NCI-H1694 (cell line): ENCODE measurements around the gene SLC8A1.

Experiments
- DNase-seq: peaks from one replicate; lab custom pipeline; 2025; lab: John Stamatoyannopoulos, UW

Gene SLC8A1

DNA sequence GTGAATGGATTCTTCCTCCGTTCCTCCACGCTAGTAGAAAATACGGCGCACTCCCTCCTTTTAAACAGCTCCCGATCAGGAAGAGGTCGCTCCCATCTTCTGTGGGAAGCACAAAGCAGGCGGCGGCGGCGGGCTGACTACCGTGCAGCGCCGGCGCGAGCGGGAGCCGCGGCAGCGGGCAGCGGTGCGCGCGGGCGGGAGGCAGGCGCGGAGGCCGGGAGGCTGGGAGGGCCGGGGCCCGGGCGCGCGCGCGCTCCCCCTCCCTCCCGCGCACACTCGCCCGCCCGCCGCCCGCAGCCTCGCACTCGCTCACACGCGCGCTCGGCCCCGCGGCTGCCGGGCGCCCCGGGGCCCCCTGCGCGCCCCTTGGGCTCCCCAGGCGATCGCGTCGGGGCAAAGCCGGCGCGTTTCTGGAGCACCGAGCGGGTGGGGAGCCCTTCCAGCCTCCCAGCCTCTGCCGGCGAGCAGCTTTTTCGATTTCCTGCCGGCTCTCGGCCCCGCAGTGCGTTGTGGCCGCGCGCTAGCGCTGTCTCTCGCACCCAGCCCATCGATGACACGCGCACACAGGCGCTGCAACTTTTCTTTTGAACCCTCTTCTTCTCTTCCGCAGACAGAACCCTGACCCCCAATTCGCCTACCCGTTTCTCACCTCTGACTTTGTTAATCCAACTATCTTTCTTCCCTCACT is at the start of gene SLC8A1:
SLC8A1 (minus strand) TSS at position 173 of the 688 bp plus-strand sequence.
- no peak for DNase-seq

DNA sequence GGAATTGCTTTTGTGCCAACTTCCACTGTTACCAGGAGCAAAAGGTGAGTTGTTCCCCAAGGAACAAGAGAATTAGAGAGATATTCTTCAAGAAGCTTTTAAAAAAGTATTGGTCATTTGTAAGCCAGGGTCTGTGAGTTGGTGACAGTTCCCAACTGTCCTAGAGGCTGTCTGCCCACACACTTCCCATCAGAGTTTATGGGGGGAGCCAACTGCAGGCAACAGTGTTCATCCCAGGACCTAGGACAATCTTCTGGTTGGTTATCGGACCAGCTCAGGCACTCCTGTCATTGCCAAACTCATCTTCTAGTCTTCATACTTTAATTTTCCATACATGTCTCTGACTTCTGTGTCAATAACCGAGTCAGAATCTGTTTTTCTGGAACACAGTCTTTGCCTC is 47.5 kb upstream of the SLC8A1 start:
- no peak for DNase-seq

DNA sequence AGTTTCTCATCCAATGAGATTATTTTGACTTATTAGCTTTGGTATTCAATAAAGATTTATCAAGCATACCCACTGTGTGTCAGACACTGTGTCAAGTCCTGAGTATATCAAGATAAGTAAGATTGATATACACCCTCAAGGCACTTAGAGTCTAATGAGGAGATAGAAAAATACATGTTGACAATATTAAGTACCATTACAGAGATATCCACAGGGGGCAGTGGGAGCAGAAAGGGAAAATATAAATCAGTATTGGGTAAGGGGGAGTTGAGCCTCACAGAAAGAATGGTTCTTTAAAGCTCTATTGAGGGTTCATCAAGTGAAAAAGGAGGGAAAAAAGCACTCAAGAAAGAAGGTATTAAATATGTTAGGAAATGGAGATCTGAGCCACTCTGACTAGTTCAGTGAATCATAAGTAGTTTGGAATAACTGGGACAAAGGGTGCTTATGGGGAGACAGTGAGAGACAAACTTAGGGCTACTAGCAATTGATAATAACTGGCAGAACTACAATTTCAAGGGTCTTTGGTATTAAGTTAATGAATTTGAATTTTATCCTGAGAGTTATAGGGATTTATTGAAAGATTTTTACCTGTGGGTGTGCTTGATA is 45.5 kb upstream of the SLC8A1 start:
- DNase-seq: no peak

DNA sequence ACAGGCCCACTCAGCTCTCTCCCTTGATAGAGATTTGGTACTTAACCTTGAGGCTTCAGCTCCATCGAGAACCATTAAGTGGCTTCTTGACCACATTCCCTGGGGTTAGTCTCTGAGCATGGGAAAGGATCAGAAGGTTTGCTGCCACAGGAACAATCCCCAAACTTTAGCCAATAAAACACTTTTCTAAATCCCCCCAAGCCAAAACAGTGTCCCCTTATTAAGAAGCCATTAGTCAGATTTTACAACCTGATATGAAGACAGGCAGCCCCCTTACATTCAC is 37.7 kb upstream of the SLC8A1 start:
- DNase-seq: no peak

DNA sequence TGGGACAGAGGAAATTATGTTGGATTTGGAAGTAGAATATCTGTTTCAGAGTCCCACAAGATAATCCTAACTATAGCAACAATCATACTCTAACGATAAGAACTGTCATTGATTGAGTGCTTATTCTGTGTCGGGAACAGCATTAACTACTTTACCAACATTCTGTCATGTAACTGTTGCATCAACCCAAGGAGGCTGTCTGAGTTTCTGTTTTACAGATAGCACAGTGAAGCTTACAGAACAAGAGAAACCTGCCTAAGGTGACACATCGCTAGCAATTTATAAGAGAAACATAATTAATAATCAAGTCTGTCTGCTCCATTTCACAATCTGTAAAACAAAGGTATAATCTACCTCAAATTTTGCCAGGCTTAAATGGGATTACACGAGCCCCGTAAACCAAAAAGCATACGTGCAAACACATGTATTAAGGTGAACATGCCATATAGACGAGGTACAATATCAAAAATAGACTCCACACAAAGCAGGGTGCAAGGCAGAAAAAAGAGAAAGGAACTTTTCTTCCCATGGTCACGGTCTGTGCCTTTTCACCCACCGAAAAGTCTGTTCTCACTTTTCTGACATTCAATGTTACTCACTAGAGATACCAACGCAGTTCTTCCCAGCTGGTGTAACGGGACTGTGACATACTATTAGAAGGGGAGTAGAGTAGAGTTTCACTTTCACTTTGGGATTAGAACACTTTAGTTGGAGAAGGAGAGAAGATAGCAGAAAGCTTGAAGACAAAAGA is 37.2 kb upstream of the SLC8A1 start:
- no peak for DNase-seq

DNA sequence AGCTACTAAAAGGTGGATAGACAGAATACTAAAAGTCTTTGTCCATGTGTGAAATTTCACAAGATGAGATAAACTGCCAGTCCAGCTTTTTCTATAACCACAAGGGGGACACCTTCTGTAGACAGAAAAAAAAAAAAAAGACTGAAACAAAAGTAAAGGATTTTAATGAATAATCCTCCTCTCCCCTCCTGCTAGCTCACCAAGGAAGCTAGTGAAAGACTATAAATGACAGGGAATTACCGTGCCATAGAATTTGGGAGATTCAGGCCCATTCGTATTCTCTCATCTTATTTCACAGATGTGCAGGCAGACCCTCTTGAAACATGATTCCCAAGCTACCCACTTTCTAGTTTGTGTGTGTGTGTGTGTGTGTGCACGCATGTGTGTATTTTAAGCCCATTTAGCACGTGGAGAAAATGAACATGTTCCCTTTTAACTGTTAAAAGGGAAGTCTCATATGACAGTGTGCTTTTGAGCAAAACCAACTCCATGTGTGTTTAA is 36.3 kb upstream of the SLC8A1 start:
- DNase-seq: peak; percentile 25

DNA sequence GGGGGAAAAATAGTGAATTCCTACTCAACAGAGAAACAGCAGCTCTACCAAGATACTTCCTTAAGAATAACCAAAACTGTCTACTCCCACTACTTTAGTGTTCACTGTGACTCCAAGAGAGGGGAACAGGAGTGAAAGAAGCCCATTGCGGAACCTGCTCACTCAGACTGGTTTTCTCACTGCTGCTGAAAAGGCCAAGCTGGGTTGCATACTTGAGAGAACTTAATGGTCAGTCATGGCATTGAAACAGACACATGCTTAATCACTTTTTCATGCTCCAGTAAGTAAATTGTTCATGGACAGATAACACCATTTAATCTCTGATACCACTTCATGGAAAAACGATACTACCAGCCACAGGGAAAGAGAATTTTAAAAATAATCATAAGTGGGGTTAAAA is 35.7 kb upstream of the SLC8A1 start:
- DNase-seq: no peak

DNA sequence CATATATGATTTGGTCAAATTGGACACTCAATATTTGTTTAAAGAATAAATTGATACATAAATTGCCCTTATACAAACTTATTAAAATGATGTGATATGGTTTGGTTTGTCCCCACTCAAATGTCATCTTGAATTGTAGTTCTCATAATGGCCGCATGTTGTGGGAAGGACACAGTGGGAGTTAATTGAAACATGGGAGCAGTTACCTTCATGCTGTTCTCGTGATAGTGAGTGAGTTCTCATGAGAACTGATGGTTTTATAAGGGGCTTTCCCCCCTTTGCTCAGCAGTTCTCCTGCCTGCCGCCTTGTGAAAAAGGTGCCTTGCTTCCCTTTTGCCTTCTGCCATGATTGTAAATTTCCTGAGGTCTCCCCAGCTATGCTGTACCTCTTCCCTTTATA is 34.0 kb upstream of the SLC8A1 start:
- no peak for DNase-seq

DNA sequence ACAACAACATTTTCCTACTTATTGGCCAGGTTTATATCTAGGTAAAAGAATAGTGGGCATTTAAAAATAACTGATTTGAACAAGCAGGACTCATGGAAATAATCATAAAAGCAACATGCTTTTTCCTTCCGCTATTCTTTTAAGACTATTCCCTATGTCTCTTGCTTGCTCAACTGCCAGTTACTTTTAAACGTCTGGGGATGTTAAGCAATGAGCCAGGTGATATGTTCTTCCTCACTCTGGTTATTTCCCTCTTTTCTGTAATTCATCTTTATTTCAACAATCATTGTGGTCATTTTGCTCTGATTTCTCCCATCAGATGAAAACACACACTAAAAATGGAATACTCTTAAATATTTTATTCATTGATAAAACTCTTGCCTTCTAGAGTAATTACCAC is 33.4 kb upstream of the SLC8A1 start:
- DNase-seq: no peak

DNA sequence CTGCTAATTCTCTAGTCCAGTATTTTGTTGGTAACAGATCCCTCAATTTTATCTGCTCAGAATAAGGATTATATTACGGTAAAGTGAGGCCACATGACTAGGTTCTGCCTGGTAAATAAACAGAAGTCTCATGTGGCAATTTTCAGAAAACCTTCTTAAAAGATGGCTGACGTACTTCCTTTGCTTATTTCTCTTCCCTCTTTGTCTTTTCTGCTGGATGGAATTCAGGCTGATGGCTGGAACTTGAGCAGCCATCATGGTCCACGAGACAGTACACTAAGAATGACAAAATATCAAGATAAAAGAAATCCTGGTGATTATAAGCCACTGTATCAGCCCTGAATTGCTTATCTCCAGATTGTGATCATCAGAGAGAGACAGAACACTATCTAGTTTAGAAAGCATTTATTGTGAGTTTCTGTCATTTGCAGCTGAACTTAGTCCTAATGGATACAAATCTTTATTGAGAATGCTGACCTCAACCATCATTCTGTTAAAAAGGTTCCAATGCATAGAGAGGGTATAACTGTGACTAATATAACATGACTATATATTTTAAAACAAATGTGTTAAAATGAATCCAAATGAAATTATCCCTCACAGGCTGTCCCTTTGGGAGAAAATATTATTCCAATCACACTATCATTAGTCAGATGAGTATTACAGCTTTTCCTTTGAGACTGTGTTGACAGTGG is 31.8 kb upstream of the SLC8A1 start:
- no peak for DNase-seq

DNA sequence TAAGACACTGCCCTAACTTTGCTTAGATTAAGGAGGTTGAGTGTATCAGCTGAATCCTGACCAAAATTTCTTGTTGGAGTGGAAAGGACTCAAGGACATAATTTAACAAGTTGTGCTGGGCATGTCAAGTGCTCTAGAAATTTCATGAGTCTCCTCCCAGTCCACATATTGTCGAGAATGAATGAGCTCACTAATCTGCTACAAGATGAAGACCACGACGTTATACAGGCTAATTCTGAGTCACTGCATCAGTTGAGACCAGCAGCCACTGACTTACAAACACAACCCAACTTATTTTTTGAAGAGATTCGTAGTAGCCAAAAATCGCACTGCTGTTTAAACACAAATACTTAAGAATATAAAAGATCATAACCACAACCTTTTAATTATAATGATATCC is 28.7 kb upstream of the SLC8A1 start:
- DNase-seq: no peak

DNA sequence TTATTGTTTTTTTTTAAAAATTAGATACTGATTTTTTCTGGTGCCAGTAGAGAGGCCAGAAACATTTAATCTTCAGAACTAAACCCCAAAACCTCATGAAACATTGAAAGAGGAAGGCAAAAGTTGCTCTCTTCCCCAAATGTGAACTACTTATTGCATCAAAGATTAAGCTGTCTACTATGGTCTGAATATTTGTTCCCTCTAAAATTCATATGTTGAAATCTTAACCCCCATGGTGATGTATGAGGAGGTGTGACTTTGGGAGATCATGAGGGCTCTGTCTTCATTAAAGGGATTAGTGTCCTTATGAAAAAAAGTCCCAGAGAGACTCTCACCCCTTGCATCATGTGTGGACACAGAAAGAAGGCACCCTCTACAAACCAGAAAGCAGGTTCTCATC is 28.2 kb upstream of the SLC8A1 start:
- DNase-seq: no peak

DNA sequence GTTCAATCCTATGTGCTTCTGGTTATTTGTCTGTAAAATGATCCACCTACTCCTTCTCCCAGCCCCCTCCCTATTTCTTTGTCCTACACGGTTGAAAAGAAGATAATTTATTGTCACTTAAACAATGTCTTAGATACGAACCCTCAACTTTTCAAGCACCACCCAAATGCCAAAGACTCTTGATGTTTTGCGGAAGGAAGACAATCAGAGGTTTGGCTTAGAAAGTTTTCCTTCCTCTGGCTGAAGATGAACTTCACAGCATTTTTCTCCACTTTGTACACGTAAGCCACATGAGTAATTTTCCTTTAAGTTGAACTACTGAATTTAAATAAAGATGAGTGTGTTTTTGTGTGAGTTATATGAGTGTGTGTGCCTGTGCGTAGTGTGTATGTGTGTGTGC is 25.5 kb upstream of the SLC8A1 start:
- DNase-seq: no peak

DNA sequence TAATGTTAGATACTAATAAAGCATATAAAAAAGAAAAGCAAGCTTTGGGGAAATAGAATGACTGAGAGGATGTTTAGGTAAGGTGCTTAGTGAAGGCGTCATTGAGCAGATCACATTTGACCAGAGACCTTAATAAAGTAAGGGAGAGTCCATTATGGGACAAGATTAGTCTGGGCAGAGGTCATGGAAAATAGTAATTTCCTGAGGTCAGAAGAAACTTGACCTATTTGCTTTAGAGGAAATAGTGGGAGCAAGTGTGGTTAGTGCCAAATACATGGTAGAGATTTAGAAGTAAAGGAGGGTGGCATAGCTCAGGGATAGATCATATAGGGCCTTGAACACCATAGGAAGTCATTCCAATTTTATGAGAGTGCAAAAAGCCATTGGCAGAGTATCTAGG is 24.5 kb upstream of the SLC8A1 start:
- no peak for DNase-seq

DNA sequence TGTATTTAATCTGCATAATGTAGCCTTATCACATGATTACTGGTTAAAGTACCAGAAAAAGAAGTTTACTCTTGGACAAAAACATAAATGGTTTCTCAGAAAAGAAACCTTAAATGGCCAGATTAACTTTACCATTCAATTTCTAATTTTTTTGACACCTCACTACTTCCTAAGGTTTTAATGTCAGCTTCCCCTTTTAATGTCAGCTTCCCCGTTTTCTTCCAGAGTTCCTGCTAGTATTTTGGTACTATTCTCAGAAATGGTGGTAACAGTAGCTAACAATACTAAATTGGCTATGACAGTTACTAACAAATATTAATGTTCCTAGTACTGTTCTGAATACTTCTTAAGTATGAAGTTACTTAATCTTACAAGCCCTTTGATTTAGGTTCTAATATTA is 22.4 kb upstream of the SLC8A1 start:
- no peak for DNase-seq

DNA sequence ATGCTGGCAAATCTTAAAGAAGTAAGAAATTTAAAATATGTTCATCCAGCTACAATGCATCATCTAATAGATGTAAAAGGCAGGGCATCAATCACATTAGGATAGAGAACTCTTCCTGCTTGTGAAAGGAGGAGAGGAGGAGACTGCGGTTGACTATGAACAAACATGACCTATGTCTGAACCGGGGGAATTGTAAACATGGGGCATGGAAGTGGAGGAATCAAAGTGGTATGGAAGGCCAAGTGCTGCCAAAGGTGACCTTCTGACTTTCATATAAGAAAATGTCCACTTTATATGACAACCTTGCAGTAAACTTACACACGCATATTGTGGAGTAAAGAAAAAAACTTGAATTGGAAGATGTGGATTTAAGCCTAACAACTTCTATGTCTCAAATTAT is 20.0 kb upstream of the SLC8A1 start:
- DNase-seq: no peak

DNA sequence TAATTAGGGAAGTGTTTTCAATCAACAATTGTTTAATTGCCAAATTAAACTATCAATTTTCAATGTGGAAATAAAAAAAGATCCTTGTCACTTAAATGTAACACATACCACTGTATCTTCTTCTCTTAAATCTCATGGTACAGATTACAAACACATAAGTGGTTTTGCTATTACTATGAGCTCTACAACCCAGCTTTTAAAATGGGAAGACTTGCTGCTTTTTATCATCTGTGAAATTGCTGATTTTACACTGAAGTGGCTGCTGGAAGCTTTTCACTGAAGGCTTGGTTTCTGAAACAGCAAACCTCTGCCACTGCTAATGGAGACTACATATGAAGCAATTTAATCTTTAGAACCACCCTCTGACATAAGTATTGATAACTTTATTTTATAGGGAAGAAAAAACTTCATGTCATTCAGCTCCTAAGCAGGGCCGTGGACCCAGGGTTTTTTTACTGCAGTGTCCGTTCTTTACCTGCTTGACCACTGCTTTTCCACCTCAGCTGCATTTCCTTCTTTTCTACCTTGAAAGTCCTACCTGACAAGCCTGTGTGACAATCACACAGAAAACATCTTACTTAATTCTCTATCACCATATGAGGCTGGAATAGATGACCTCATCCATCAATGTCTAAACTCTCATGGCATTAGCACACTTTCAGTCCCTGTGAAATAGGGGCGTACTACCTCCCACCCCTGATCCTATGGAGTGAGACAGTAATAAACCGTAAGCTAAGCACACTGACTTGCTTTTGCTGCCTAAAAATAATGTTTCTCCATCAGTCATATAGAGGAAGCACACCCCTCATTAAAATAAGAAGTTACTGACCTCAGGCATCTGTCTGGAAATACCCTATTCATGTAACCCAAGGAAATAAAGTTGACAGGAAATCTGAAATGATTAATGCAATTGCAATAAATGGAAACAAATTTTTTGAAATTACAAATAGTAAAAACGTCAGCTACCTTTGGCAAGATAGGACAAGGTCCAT is 19.2 kb upstream of the SLC8A1 start:
- no peak for DNase-seq

DNA sequence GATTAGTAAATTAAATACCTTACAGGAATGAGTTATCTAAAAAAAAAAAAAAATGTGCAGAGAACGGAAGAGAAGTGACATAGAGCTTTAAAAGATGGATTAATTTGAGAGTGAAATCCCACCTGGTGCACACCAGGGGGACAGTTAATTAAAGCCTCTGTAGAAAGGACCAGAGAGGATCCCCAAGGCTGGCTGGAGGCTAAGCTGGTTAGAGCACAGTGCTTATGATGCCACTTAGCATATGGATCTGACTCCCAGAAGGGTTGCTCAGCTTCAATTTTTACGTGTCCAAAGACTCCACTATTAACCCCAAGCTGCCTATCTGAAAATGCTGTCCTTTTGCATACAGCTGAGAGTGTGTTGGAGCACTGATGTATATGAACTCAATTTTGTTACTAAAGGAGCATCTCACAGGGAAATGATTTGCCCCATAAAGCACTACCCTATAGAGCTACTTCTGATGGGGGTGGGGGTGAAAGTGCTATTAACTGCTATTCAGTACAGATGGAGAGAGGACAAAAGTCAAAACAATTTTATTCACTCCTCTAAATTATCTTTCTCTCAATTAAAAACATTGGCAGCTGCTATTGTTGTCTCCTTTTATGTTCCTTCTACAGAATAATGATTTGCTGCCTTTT is 15.2 kb upstream of the SLC8A1 start:
- DNase-seq: peak; percentile 10

DNA sequence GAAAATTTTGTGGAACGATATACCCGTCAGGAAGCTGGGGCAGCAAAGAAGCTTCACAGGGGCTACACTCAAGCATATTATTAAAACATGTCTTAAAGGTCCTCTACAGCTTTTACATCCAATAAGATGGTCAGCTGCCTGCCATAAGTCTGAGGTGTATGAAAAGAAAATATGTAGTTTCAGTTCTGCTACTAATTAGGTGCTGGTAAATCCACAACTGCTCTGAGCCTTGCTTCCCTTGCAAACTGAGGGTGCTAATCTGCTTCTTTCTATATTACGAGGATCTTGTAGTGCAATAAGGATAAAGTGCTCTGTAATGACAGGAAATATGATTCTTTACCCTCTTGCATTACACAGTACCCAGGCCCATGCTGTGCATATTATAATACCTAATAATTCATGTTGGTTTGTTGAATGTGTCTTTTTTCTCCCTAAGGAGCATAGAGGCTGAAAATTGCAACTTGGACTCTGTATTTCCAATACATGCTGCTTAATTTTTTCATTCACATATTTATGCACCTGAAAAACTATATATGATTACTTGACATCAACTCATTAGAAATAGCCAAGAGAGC is 14.5 kb upstream of the SLC8A1 start:
- DNase-seq: no peak

DNA sequence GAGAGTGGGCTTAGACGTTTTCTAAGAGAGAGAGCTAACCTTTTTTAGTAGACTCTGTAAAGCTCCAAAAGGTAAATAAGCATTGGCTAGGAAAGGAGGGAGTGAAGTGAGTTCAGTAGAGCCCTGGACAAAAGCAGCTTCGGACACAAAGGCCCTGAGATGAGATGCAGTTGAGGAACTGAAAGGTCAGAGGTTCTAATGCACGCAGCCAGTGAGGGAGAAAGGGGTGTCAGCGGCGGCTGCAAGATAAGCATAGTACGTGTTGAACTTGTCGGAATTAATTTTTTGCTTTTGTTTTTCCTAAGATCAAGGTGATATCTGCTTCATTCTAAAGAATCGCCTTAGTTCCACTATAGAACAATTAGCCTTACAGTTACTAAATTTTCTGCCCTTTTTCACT is 11.2 kb upstream of the SLC8A1 start:
- no peak for DNase-seq

DNA sequence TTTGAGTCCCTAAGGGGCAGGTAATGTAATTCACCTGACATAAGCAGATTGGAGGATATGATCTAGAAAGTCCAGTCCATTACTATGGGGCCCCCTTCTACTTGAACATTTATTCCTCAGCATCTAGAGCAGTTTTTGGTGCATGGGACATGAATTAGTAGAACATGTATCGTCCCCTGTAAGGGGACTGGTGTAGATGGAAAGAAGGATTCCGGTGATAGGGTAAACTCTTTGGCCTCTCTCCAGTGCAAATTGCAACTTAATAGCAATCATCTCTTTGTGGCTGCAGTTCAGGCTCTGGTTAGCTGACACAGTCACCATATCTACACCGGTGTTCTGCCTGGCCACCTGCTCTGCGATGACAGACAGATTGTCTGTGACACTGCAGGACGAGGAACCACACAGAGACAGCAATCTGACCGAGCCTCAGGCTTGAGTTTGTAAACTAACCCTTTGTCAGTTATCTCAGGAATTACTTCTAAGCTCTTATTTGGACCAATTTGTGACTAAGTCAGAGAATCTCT is 6.4 kb upstream of the SLC8A1 start:
- DNase-seq: peak; percentile 14
